GM21737 (cell line): ENCODE measurements around the gene TNFRSF17.
"Not testable (repeated sequence)": the region's sequence is repeated elsewhere in the genome, so short reads cannot be mapped to it uniquely, and the experiment has no call there.

Experiments
- ATAC-seq: cut with Tn5 transposase; IDR thresholded peaks from one replicate; pipeline ENCODE4 v1.9.1; 2021; ENCODE audit warnings: mild to moderate bottlenecking, moderate library complexity; ENCODE audit not compliant: unreplicated experiment

The TNFRSF17 gene

GRCh38 chr16:11968577-11968976, 3.6 kb downstream of the TNFRSF17 start:
- no peak for ATAC-seq

GRCh38 chr16:11970292-11970691, 5.3 kb downstream of the TNFRSF17 start:
- ATAC-seq: not testable (repeated sequence)

- no peak for ATAC-seq
These were observed 7.1 kb downstream of the TNFRSF17 start for GRCh38 chr16:11972128-11972527.

DNA sequence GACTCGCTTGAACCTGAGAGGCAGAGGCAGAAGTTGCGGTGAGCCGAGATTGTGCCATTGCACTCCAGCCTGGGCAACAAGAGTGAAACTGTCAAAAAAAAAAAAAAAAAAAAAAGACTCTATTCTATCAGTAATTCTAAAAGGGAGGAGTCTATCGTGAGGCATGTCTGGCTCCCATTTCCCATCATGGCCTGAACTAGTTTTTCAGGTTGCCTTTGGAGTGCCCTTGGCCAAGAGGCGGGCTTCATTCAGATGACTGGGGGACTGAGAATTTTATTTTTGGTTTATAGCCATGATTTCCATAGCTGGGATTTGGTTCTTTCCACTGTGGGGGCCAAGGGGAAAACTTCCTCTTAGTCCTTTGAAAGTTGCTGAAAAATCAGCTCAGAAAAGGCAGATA, 8.1 kb downstream of the TNFRSF17 start:
- ATAC-seq: no peak

GRCh38 chr16:11976850-11977375, 11.9 kb downstream of the TNFRSF17 start:
- peak; percentile 5 for ATAC-seq

DNA sequence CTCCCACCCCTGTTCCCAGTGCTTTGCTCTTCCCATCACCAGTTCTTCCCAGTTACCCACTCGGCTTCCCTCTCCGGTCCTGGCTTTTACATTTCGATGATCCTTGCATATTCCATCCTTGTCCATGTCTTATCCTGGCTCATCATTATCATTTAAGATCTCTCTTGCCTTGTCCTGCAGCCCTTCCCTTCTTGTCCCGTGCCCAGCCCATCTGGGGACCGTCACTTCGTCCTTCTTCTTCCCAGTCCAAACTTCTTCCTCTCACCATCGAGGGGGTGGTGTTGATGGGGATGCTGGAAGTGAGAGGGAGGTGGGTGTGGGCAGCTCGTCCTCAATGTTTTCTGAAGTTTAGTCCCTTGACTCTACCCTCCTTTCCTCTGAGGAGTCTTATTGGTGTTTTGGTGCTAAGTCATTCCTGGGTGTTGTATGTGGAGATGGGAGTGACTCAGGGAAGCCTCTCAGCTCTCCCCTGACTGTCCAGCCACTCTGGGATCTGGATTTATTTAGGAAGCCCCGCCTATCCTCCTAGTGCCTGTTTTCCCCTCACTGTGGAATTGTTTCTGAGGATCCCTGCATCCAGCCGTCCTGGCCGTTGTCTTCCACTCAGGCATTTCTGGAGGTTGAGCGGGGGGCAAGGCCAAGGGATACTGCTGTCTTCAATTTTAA, 12.5 kb downstream of the TNFRSF17 start:
- ATAC-seq: no peak

GRCh38 chr16:11978080-11978479, 13.1 kb downstream of the TNFRSF17 start:
- no peak for ATAC-seq

- no peak for ATAC-seq
These were observed 14.1 kb downstream of the TNFRSF17 start for GRCh38 chr16:11979013-11979672.

DNA sequence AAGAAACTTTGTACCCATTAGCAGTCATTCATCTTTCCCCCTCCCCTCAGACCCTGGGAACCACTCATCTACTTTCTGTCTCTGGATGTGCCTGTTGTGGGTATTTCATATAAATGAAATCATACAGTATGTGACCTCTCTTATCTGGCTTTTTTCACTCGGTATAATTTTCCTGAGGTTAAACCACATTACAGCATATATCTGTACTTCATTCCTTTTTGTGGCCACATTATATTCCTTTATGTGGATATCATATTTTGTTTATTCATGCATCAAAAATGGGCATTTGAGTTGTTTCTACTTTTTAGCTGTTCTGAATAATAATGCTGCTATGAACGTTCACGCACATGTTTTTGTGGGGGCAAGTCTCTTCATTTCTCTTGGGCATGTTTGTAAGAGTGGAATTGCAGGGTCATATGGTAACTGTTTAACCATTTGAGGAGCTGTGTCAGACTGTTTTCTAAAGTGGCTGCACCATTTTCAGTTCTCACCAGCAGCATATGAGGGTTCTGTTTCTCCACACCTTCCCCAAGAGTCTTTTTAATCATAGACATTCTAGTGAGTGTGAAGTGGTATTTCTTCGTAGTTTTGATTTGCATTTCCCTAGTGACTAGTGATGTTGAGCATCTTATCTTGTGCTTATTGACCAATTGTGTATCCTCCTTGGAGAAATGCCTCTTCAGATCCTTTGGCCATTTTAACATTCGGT, 15.3 kb downstream of the TNFRSF17 start:
- no peak for ATAC-seq

GRCh38 chr16:11985250-11985649, 20.2 kb downstream of the TNFRSF17 start:
- ATAC-seq: no peak

DNA sequence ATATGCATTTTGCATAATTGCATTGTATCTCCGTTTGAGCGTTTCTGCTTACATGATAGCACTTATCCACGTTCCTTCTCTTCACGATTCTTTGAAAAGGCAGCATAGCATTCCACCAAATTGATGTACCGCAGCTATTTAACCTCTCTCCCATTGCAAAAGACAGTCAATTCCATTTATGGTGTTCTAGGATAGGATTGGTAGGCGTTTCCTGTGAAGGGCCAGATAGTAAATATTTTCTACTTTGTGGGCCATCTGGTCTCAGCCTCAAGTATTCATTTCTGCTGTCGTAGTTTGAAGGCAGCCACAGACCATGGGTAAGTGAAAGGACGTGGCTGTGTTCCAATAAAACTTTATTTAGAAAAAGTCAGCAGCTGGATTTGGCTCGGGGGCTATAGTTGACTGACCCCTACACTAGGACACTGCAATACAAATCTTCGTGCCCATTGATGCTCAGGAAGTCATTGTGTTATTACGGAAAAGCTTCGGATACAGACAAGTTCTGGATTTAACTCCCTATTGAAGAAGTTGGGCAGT, 21.6 kb downstream of the TNFRSF17 start:
- ATAC-seq: no peak

GRCh38 chr16:11988258-11988978, 23.4 kb downstream of the TNFRSF17 start:
- no peak for ATAC-seq

- ATAC-seq: peak; percentile 50
These were observed 25.8 kb downstream of the TNFRSF17 start for GRCh38 chr16:11990702-11991390.

- ATAC-seq: no peak
These were observed 27.1 kb downstream of the TNFRSF17 start for GRCh38 chr16:11992008-11992584.

GRCh38 chr16:11992586-11993524, 27.8 kb downstream of the TNFRSF17 start:
- no peak for ATAC-seq

DNA sequence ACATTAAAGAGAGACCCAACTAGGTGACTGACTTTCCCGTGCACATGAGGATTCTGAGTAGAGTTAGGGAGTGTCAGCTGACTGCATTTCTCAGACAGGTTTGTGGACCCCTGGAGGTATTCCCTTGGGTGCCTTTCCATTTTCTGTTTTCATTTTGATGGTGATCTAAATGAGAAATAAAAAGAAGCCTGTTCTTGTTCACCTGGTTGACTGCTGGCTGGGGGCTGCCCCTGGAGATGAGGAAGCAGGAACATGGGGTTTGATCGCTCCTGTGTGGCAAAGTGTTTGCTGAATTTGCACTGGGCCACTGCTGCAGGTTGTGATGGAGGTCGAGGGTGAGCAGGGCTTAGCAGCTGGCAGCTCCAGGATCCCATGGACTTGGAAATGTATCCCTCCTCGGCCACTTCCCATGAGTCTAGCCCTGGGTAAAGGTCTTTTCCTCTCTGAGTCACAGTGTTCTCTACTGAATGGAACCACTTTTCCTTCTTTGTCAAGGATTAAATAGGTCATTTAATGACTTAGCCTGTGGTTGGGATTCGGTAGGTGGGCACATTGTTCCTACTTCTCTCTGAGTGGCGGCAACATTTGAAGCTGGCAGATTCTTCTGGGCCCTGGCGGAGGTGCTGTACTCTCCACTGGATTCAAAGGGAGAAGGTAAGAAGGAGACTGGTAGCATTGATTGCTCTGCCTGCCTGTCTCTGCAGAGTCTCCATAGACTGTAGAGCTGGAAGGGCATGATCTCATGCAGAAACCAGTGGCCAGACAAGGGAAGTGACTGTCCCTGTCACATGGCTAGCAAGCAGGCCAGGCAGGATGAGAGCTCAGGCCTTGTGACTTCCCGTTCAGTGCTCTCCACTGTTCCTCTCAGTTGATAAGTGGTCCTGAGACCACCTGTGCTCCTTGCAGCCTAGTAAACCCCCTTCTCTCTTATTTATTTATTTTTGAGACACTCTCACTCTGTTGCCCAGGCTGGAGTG, 29.4 kb downstream of the TNFRSF17 start:
- no peak for ATAC-seq

GRCh38 chr16:11996433-11997330, 31.7 kb downstream of the TNFRSF17 start:
- ATAC-seq: no peak
